ENCODE measurements around the gene AK9. TPM values are rescaled to one million over a fixed set of nuclear protein-coding genes. Genes with fewer than 3 reads are reported as not detected.

AK9 gene
- total and polyA plus RNA-seq, 2 of the 8 experiments (the other 6 are each of a cell fraction or from before 2014, with no cell fraction given): 1.8 to 2.2 TPM

- Histone ChIP-seq H3K9me3 (ENCODE audit: insufficient read depth in 2 of 2, low read depth in 1 of 2, low read length in 1 of 2) (no peaks in the 10 kb centered on the region), H3K4me2 (ENCODE audit: insufficient read depth in 1 of 2, low read depth in 2 of 2, low read length in 2 of 2) (no peak overlapping the region), H3K4me3 (ENCODE audit: extremely low read depth in 1 of 4, insufficient read depth in 2 of 4, low read depth in 3 of 4, low read length in 4 of 4) (no peak overlapping the region), H2AK5ac (ENCODE audit: low read depth, low read length) (no peak overlapping the region), H2BK5ac (ENCODE audit: low read depth, low read length) (no peak overlapping the region), H3K9ac (replicated peaks in 1 of 4; ENCODE audit: extremely low read depth in 1 of 4, low read depth in 3 of 4, low read length in 3 of 4) (no peak overlapping the region), H3K23me2 (ENCODE audit: low read depth, low read length) (no peaks in the 10 kb centered on the region; the same call in 1 of the 2 replicates), H2BK12ac (ENCODE audit: low read depth, low read length) (no peak overlapping the region), H4K5ac (ENCODE audit: insufficient read length, low read depth, low read length) (no peak overlapping the region), H3K56ac (replicated peaks; ENCODE audit: insufficient read length, low read depth, low read length) (no peak overlapping the region), H3K36me3 (ENCODE audit: control insufficient read depth in 2 of 4, insufficient read depth in 4 of 4, low read length in 3 of 4) (no peaks in the 10 kb centered on the region), H3K4ac (replicated peaks; ENCODE audit: insufficient read length, low read depth, low read length) (no peak overlapping the region), H3K27me3 (replicated peaks in 1 of 4; ENCODE audit: control insufficient read depth in 3 of 4, extremely low read depth in 1 of 4, insufficient read depth in 3 of 4, low read length in 3 of 4) (no peaks in the 10 kb centered on the region), H3K4me1 (replicated peaks in 1 of 4; ENCODE audit: control insufficient read depth in 3 of 4, insufficient read depth in 4 of 4, low read length in 3 of 4) (peaks cover 5 to 12% (median 9%) of the 10 kb centered on the region in 4 experiments), H4K91ac (replicated peaks; ENCODE audit: insufficient read length, low read length) (no peak overlapping the region), H2BK120ac (replicated peaks; ENCODE audit: low read depth, low read length) (no peak overlapping the region), H3K18ac (ENCODE audit: extremely low read depth, low read length) (no peak overlapping the region), H3K23ac (ENCODE audit: insufficient read length) (no peak overlapping the region), H2BK15ac (ENCODE audit: low read length) (no peak overlapping the region), H4K8ac (ENCODE audit: extremely low read depth, insufficient read depth, low read length) (no peak overlapping the region), H2BK20ac (ENCODE audit: low read length) (no peak overlapping the region), H3K27ac (ENCODE audit: low read depth, low read length) (no peak overlapping the region), H2AFZ (ENCODE audit: low read length) (no peak overlapping the region), H3K14ac (ENCODE audit: insufficient read length) (no peak overlapping the region), H3K79me2 (ENCODE audit: control insufficient read depth in 1 of 2, insufficient read depth in 2 of 2, low read length in 2 of 2) (no peaks in the 10 kb centered on the region), H3K79me1 (ENCODE audit: low read depth, low read length) (no peaks in the 10 kb centered on the region), H4K20me1 (replicated peaks in 1 of 2; ENCODE audit: control insufficient read depth in 1 of 2, insufficient read depth in 2 of 2, low read length in 2 of 2) (no peaks in the 10 kb centered on the region)
- POLR2A ChIA-PET (ENCODE audit: partially characterized antibody): interaction anchor here (1.0 kb wide), 1 partner anchor 43 kb away, joined by 3 read pairs; the partner anchor contains the start of gene MICAL1
- no peak for TF ChIP-seq EZH2 (IDR thresholded peaks at IDR 0.05; ENCODE audit: low read depth, low read length, severe bottlenecking)
- no peak for TF ChIP-seq GTF2F1 (IDR thresholded peaks at IDR 0.05; ENCODE audit: borderline replicate concordance, low read depth, low read length)
- no peak for TF ChIP-seq NRF1 (IDR thresholded peaks at IDR 0.05; ENCODE audit: low read depth, low read length)
- TF ChIP-seq HDAC6 (IDR thresholded peaks at IDR 0.05; ENCODE audit: low read depth, low read length): no peak
- no peak for TF ChIP-seq POU5F1 (IDR thresholded peaks at IDR 0.05; ENCODE audit: low read depth, low read length)
- no peak for TF ChIP-seq KDM1A (IDR thresholded peaks at IDR 0.05; ENCODE audit: borderline replicate concordance, low read length)
- no peak for TF ChIP-seq CREB1 (IDR thresholded peaks at IDR 0.05)
- no peak for TF ChIP-seq CTBP2 (IDR thresholded peaks at IDR 0.05; ENCODE audit: borderline replicate concordance, insufficient read depth, insufficient read length, low read length)
- no peak for FAIRE-seq
- CTCF ChIA-PET (ENCODE audit: partially characterized antibody): no interaction called here
- WGBS, 2 experiments (ENCODE audit: extremely low coverage in 1 of 2, insufficient coverage in 1 of 2, insufficient read length in 1 of 2, insufficient replicate concordance in 2 of 2, low coverage in 1 of 2, low lambda C conversion rate in 2 of 2, missing lambda C conversion rate in 1 of 2): 54% methylated on average over 4 of the region's 4 CpGs; no CpG with 5 or more reads in 1 of the 2 experiments
- no peak for DNase-seq (ENCODE audit: low read depth in 1 of 2, low spot score in 2 of 2)
Measured at GRCh38 chr6:109498052-109498451, 192.9 kb downstream of the AK9 start.
